Measurements from ENCODE around the gene NCBP2.

NCBP2 gene

GRCh38 chr3:196915375-196915774 is 27.0 kb downstream of the NCBP2 start:
- TF ChIP-seq ZBTB7A (IDR thresholded peaks at IDR 0.05; ENCODE audit: low read depth) (no peak), CEBPB (IDR thresholded peaks at IDR 0.05) (no peak), NFIC (IDR thresholded peaks at IDR 0.05) (no peak), EGR1 (IDR thresholded peaks at IDR 0.05) (no peak), TEAD4 (IDR thresholded peaks at IDR 0.05) (no peak), CREB1 (IDR thresholded peaks at IDR 0.05; ENCODE audit: low read depth) (no peak), USF1 (IDR thresholded peaks at IDR 0.05) (no peak), TAF1 (IDR thresholded peaks at IDR 0.05; ENCODE audit: low read depth) (no peak), RAD21 (IDR thresholded peaks at IDR 0.05; ENCODE audit: low read depth) (no peak), TCF12 (IDR thresholded peaks at IDR 0.05; ENCODE audit: low read depth) (no peak), MAX (IDR thresholded peaks at IDR 0.05) (no peak), YY1 (IDR thresholded peaks at IDR 0.05; ENCODE audit: low read depth) (no peak), FOXM1 (IDR thresholded peaks at IDR 0.05; ENCODE audit: borderline replicate concordance, low read depth) (no peak), EP300 (IDR thresholded peaks at IDR 0.05; ENCODE audit: borderline replicate concordance) (no peak)
- TF ChIP-seq, protein P1, sequence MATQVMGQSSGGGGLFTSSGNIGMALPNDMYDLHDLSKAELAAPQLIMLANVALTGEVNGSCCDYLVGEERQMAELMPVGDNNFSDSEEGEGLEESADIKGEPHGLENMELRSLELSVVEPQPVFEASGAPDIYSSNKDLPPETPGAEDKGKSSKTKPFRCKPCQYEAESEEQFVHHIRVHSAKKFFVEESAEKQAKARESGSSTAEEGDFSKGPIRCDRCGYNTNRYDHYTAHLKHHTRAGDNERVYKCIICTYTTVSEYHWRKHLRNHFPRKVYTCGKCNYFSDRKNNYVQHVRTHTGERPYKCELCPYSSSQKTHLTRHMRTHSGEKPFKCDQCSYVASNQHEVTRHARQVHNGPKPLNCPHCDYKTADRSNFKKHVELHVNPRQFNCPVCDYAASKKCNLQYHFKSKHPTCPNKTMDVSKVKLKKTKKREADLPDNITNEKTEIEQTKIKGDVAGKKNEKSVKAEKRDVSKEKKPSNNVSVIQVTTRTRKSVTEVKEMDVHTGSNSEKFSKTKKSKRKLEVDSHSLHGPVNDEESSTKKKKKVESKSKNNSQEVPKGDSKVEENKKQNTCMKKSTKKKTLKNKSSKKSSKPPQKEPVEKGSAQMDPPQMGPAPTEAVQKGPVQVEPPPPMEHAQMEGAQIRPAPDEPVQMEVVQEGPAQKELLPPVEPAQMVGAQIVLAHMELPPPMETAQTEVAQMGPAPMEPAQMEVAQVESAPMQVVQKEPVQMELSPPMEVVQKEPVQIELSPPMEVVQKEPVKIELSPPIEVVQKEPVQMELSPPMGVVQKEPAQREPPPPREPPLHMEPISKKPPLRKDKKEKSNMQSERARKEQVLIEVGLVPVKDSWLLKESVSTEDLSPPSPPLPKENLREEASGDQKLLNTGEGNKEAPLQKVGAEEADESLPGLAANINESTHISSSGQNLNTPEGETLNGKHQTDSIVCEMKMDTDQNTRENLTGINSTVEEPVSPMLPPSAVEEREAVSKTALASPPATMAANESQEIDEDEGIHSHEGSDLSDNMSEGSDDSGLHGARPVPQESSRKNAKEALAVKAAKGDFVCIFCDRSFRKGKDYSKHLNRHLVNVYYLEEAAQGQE (IDR thresholded peaks at IDR 0.05; ENCODE audit: low read depth) = no peak

DNA sequence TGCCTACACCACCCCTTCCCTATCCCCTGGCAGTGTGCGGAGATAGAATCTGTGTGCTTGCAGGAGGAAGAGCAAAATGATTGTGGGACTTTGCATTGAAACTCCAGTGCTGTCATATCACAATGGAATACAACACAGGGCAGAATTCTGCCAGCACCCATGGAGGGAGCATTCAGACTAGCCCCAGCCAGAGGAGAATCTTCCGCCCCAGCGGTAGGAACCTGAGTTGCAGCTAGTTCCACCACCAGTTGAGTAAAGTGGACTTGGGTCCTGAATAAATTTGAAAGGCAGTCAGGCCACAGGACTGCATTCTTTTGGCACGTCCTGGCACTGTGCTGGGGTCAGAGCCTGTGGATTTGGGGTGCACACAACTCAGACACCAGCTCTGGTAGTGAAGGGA is 27.5 kb downstream of the NCBP2 start:
- TF ChIP-seq FOXM1 (IDR thresholded peaks at IDR 0.05; ENCODE audit: borderline replicate concordance, low read depth) (no peak), TAF1 (IDR thresholded peaks at IDR 0.05; ENCODE audit: low read depth) (no peak), USF1 (IDR thresholded peaks at IDR 0.05) (no peak), EGR1 (IDR thresholded peaks at IDR 0.05) (no peak), TCF12 (IDR thresholded peaks at IDR 0.05; ENCODE audit: low read depth) (no peak)

GRCh38 chr3:196903740-196904139 is 38.6 kb downstream of the NCBP2 start:
- TF ChIP-seq EP300 (IDR thresholded peaks at IDR 0.05; ENCODE audit: borderline replicate concordance) (no peak), TCF12 (IDR thresholded peaks at IDR 0.05; ENCODE audit: low read depth) (no peak)

DNA sequence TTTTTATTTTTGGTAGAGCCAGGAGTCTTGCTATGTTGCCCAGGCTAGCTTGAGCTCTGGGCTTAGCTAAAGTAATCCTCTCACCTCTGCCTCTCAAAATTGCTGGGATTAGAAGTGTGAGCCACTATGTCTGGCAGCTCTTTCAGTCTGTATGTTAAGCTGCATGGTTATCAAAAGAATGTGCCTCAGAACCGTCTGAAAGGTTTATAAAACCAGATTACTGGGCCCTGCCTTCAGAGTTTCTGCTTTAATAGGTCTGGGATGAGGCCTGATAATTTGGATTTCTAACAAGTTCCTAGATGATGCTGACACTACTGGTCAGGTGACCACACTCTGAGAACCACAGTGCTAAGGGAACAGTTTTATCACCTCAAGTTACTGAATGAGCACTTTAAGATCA is 40.0 kb downstream of the NCBP2 start:
- TF ChIP-seq USF1 (IDR thresholded peaks at IDR 0.05) (no peak), FOXM1 (IDR thresholded peaks at IDR 0.05; ENCODE audit: borderline replicate concordance, low read depth) (no peak)

DNA sequence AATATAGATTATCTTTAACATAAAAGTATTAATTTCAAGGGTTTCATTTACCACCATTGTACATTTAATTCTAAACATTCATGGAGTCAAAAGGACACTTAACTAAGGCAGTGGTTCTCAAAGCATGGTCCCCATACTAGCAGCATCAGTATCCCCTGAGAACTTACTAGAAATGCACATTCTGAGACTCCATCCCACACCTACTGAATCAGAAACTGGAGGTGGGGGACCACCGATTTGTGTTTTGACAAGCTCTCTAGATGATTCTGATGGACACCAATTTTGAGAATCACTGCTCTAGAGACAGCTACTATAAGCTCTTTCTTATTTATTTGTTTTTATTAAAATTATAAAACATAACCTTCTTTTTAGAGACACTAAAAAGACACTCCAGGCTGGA is 40.6 kb downstream of the NCBP2 start:
- TF ChIP-seq, protein P1 (IDR thresholded peaks at IDR 0.05; ENCODE audit: low read depth) = no peak
- TF ChIP-seq NFIC (IDR thresholded peaks at IDR 0.05) (no peak), RAD21 (IDR thresholded peaks at IDR 0.05; ENCODE audit: low read depth) (no peak), ZBTB7A (IDR thresholded peaks at IDR 0.05; ENCODE audit: low read depth) (no peak), TEAD4 (IDR thresholded peaks at IDR 0.05) (no peak), EP300 (IDR thresholded peaks at IDR 0.05; ENCODE audit: borderline replicate concordance) (no peak), CEBPB (IDR thresholded peaks at IDR 0.05) (no peak), CREB1 (IDR thresholded peaks at IDR 0.05; ENCODE audit: low read depth) (no peak)

DNA sequence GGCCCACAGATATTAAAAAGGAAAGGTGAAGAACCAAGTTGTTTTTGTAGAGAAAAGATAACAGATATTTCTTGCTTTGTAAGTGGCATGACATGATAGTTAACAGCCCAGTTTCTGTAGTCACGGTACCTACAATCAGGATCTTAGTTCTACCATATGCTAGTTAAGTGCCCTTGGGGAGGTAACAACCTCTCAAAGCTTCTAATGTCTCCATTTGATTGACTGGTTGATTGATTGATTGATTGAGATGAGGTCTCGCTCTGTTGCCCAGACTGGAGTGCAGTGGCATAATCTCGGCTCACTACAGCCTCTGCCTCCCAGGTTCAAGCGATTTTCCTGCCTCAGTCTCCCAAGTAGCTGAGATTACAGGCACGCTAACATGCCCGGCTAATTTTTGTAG is 46.1 kb downstream of the NCBP2 start:
- no peak for TF ChIP-seq TCF12 (IDR thresholded peaks at IDR 0.05; ENCODE audit: low read depth)
- TF ChIP-seq YY1 (IDR thresholded peaks at IDR 0.05; ENCODE audit: low read depth) = no peak
- TF ChIP-seq, protein P1 (IDR thresholded peaks at IDR 0.05; ENCODE audit: low read depth) = no peak
- TF ChIP-seq RAD21 (IDR thresholded peaks at IDR 0.05; ENCODE audit: low read depth) = no peak
- no peak for TF ChIP-seq TAF1 (IDR thresholded peaks at IDR 0.05; ENCODE audit: low read depth)
